ENCODE data around the gene ZNFX1. TPM values are rescaled to one million over a fixed set of nuclear protein-coding genes. Genes with fewer than 3 reads are reported as not detected.
A peak's percentile ranks its signal among the peaks of the same experiment; 100 is the strongest.

The ZNFX1 gene
- total and polyA plus RNA-seq, 9 of the 15 experiments (the other 6 are each of a cell fraction or from before 2014, with no cell fraction given) = 3.8 to 13.8 (median 10.3) TPM

DNA sequence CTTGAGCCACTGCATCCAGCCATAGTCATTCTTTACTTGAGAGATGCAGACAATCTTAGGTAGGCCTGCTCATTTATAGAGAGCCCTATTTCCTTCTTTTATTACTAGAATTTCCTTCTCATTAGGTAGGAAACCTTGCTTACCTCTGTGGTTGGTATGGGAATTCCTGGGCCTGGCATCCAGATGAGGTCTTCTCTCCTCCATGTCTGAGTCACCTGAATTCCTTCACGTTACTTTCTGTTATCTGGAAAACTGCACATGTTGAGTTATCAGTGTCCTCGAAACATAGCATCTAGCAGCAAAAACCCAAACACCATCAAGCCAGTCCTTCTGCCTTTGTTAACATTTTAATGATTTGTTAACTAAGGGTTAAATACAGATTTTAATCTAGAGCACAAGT is 2.2 kb downstream of the ZNFX1 start (continued):
- TF ChIP-seq, protein P1, sequence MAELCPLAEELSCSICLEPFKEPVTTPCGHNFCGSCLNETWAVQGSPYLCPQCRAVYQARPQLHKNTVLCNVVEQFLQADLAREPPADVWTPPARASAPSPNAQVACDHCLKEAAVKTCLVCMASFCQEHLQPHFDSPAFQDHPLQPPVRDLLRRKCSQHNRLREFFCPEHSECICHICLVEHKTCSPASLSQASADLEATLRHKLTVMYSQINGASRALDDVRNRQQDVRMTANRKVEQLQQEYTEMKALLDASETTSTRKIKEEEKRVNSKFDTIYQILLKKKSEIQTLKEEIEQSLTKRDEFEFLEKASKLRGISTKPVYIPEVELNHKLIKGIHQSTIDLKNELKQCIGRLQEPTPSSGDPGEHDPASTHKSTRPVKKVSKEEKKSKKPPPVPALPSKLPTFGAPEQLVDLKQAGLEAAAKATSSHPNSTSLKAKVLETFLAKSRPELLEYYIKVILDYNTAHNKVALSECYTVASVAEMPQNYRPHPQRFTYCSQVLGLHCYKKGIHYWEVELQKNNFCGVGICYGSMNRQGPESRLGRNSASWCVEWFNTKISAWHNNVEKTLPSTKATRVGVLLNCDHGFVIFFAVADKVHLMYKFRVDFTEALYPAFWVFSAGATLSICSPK (IDR thresholded peaks at IDR 0.05; ENCODE audit: borderline replicate concordance) = no peak
- TF ChIP-seq JUND (IDR thresholded peaks at IDR 0.05; ENCODE audit: borderline replicate concordance, low read depth, low read length) (peak; percentile 39; the same call in 1 of the 2 replicates), JUND (tag; IDR thresholded peaks at IDR 0.05; ENCODE audit: borderline replicate concordance, low read depth, low read length) (no peak), ZFP1 (CRISPR knock-in tag; IDR thresholded peaks at IDR 0.05) (no peak), RFX7 (CRISPR knock-in tag; IDR thresholded peaks at IDR 0.05) (no peak), ZKSCAN8 (CRISPR knock-in tag; IDR thresholded peaks at IDR 0.05) (no peak), ZBTB7A (IDR thresholded peaks at IDR 0.05; ENCODE audit: borderline replicate concordance, control insufficient read depth, low read depth, low read length) (no peak), ZNF121 (CRISPR knock-in tag; conservative IDR thresholded peaks at IDR 0.05) (no peak), CEBPG (CRISPR knock-in tag; IDR thresholded peaks at IDR 0.05) (no peak), CEBPG (tag; conservative IDR thresholded peaks at IDR 0.05 in 1 of 2, IDR thresholded peaks at IDR 0.05 in 1 of 2) (no peak), TEAD4 (IDR thresholded peaks at IDR 0.05; ENCODE audit: low read length) (peak; percentile 40; the same call in 1 of the 2 replicates), TEAD4 (CRISPR knock-in tag; IDR thresholded peaks at IDR 0.05; ENCODE audit: borderline replicate concordance) (no peak), ADNP (tag; IDR thresholded peaks at IDR 0.05) (no peak), STAT5B (CRISPR knock-in tag; IDR thresholded peaks at IDR 0.05) (no peak), ZFPM2 (CRISPR knock-in tag; IDR thresholded peaks at IDR 0.05) (no peak), SREBF1 (IDR thresholded peaks at IDR 0.05; ENCODE audit: borderline replicate concordance, low read depth, low read length) (no peak)
- TF ChIP-seq, protein P2, sequence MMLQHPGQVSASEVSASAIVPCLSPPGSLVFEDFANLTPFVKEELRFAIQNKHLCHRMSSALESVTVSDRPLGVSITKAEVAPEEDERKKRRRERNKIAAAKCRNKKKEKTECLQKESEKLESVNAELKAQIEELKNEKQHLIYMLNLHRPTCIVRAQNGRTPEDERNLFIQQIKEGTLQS (IDR thresholded peaks at IDR 0.05) = 0 out of 2 replicates have a peak, but pooled peaks have one; percentile 9
- TF ChIP-seq, protein P2 (CRISPR knock-in tag; conservative IDR thresholded peaks at IDR 0.05) = no peak
- TF ChIP-seq, protein P3, sequence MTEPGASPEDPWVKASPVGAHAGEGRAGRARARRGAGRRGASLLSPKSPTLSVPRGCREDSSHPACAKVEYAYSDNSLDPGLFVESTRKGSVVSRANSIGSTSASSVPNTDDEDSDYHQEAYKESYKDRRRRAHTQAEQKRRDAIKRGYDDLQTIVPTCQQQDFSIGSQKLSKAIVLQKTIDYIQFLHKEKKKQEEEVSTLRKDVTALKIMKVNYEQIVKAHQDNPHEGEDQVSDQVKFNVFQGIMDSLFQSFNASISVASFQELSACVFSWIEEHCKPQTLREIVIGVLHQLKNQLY (CRISPR knock-in tag; conservative IDR thresholded peaks at IDR 0.05) = no peak
